Left colon (tissue), 2 donors: ENCODE data around the gene ADORA1. TPM values are rescaled to one million over a fixed set of nuclear protein-coding genes. Genes with fewer than 3 reads are reported as not detected.

Experiments used
- ATAC-seq: fragments of 200-7000 bp; cut with Tn5 transposase; one replicate; pipeline ENCODE4 v1.9.1; 2020; ENCODE audit warnings: mild to moderate bottlenecking, moderate library complexity
- DNase-seq, 2 donors: peaks; one replicate each; pipeline ENCODE4 v3.0.0-alpha.2; 2020
- intact Hi-C, 2 donors: fragments of 100-400 bp; cut with DNase I in 1 of 2; cut with micrococcal nuclease in 1 of 2; formaldehyde crosslinking; loops; one replicate each; pipeline versions ENCODE4 v1.11.2 to v1.14.0; 2022; cut with DNase I, micrococcal nuclease
- long read RNA-seq: library from polyadenylated mRNA; unstranded; transcript quantifications from one replicate; pipeline ENCODE4 v2.0.0, GENCODE V29; 2021
- total RNA-seq, 2 donors: library from RNA; stranded (reverse); fragmentation: NEBNext Ultra II Directional; extraction: Animal tissue kit (Norgen Biotek cat#: 25700); gene quantifications; one replicate each; pipeline ENCODE4 v1.2.1, GENCODE V29; 2021
- donor health status: DM: no; HTN: no; CAD: no.
- donor health status: DM: yes; HTN: yes; CAD: no.

ADORA1 gene
- total RNA-seq = under 1 TPM; 0.37 to 0.39 TPM
- long read RNA-seq = 0 reads

DNA sequence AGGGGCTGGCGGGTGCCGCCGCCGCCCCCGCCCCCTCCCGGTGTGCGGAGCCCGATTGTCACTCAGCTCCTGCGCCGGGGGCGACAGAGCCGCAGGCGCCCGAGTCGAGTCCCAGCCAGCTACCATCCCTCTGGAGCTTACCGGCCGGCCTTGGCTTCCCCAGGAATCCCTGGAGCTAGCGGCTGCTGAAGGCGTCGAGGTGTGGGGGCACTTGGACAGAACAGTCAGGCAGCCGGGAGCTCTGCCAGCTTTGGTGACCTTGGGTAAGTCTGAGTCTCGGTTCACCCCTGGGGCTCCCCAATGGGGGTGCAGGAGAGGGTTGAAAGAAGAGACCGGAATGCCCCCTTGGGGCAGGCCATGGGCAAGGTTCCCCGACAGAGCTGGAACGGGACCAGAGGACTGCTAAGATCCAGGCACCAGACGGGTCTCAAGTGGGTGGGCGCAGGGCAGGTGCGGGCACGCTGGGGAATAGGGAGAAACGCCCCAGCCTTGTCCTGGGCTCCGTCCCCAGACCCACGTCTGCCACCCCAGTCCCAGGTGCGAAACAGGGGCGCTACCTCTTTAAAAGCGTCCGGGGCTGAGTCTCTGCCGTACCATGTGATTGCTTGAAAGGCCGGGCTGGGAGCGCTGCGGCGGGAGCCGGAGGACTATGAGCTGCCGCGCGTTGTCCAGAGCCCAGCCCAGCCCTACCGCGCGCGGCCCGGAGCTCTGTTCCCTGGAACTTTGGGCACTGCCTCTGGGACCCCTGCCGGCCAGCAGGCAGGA is at the start of gene ADORA1:
TSS of gene ADORA1 (plus strand) at position 61 of the 765 bp plus-strand sequence. CDS start 1,116 bp downstream, outside the sequence.
- peak; percentile 97 for ATAC-seq
- intact Hi-C loops = no loop called here
- DNase-seq = peak; percentile 56 to 62

DNA sequence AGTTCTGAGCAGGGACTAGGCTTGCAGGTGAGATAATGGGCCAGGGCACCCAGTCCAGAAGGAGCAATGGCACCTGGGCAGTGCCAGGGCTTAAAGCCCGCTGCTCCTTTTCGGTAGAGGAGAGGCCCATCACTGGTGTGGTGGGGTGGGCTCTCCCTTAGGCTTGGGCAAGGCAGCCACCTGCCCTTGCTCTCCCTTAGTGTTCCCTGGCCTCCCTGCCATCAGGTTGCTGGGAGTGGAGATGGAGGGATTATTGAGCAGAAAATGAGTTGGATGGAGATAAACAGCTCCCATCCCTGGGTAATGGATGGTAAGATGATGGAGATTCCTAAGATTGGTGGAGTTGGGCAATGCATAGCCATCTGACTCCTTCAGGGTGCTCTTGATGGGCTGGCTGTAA is 49.6 kb upstream of the ADORA1 start:
- ATAC-seq (no peak), DNase-seq (peak in 1 of 2 donors; percentile 8)
- intact Hi-C loops = no loop called here

DNA sequence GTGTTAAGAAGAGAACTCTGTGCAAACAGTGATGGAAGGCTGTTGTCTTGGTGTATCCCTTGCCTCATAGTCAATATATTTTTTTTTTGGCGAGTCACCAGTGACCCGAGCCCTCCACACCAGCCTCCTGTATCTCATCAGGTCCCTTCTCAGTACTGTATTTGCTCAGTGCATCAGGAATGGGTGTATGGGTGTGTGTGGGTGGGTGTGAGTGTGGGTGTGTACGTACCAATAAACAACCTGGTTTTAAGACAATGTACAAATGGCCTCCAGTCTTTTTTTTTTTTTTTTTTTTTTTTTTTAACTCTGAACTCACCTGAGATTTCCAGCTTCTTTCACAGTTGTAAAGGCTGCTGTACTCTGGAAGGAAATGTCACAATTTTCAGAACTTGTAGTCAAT is 49.0 kb upstream of the ADORA1 start:
- DNase-seq (peak in 1 of 2 donors; percentile 7), ATAC-seq (no peak)
- intact Hi-C loops = no loop called here

DNA sequence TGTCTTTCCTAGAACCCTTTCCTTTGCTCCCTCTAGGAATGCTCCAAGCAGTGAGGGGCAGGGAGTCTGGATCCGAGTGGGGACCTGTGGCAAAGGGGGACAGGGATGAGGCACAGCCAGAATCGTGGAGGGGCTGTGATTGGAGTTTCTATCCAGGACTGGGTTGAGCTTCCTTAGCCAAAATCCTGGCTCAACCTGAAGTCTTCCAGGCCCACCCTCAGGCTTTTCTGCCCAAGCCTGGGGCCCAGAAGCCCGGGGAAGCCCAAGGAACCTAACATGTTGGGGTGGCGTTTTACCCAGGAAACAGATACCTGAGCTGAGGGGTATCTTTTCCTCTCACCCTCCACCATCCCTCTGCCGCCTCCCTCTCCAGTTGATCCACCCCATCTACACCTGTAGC is 47.1 kb upstream of the ADORA1 start:
- intact Hi-C loops = no loop called here
- DNase-seq (no peak), ATAC-seq (no peak)

DNA sequence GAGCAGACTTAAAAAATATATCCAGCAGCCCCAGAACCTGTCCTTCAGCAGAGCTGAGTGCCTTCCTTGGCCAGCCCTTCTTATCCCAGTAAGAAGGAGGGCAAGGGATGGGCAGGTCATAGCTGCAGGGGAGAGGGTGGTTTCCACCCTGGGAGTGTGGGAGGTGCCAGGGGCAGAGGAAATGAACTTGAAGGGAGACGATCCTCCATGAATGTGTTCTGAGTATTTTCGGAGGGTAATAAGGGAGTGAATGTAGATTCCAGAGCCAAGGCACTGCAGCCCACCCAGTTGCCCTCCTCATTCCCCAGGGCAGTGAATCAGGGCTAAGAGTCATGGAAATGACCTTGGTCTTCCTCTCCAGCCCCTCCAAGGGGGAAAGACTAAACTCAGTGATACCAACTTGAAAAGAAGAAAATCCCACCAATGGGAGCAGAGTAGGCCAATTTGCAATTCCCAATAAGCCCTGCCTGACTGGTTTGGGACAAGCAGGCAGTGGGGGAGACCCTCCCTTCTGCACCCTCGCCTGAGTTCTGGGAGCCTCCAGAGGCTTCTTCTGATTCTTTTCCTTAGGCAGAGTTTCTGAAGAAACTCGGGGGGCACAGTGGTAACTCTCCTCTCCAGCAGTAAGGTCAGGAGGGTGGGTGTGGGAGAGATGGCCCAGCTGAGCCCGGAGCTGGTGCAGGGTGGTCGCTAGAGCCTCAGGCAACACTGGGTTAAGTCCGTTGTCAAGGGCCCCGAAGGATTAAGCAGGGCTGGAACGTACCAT is 45.9 kb upstream of the ADORA1 start:
- DNase-seq (no peak), ATAC-seq (no peak)
- intact Hi-C loops = no loop called here

DNA sequence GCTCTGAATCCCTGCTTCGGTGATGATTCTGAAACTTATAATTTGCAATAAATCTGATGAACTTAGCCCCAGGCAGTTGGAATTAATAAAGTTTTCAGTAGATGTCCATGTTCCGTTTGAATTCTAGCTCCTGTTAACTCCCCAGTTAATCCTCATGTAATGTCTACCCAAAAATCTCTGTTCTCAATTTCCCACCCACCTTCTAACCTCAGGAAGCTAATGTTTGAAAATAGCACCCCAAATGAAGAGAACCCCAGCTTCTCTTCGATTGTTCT is 45.4 kb upstream of the ADORA1 start:
- no peak for DNase-seq
- intact Hi-C loops = no loop called here
- ATAC-seq = no peak

DNA sequence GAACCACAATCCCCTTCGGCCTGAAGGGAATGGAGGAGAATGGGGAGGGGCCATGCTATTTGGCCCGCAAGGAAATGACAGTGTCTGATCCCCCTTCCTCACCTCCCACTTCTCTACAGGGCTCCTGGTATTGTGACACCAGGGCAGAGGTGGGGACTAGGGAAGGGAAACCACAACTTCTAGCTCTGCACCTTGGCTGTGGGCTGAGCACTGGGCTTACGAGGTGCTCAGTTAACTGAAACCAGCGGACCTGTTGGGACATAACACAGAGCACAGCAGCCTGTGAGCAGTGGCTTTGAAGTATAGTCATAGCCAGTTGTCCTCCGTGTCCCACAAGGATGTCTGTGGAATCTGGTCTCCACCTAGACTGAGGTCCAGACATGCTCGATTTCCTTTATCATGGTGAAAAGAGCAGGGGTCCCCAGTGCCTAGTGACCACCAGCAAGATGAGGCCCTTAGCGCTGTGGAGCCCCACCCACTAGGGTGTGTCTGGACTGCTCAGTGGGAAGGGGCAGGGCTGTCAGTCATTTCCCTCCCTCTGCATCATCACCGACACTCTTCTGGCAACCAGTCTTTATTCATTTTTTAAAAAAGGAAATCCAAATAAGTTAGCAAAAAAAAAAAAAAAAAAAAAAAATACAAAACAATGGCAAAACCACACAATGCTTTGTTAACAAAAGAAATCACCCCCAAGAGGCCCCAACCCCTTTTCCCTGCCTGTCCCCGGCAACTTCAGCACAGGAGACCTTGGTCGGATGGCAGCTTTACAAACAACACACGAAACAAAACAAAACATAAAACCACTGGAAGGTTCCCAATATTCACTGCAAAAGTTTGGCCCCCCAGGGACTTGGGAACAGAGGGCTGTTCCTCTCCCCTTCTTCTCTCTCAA is 44.7 kb upstream of the ADORA1 start:
- intact Hi-C loops = no loop called here
- ATAC-seq (no peak), DNase-seq (no peak)

DNA sequence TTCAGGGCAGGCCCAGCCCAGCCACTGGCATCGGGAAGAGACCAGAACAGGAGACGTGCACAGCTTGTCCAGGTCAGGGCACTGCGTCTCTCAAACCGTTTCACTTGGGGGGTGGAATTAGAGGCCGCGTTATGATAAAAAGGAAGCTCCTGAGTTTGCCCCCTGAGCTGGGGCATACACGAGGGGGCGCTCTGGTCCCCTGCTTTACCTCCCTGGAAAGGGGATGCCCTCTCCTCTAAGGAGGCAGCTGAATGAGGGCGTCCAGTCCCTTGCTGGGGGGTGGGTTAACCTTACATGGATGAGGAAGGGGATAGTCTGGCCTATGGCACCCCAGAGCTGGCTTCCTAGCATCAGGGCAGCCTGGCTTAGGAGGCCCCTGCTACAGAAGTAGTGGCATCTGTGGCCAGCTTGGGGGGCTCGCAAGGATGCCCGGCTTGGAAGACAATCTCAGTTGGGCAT is 44.0 kb upstream of the ADORA1 start:
- ATAC-seq (no peak), DNase-seq (no peak)
- intact Hi-C loops = no loop called here

DNA sequence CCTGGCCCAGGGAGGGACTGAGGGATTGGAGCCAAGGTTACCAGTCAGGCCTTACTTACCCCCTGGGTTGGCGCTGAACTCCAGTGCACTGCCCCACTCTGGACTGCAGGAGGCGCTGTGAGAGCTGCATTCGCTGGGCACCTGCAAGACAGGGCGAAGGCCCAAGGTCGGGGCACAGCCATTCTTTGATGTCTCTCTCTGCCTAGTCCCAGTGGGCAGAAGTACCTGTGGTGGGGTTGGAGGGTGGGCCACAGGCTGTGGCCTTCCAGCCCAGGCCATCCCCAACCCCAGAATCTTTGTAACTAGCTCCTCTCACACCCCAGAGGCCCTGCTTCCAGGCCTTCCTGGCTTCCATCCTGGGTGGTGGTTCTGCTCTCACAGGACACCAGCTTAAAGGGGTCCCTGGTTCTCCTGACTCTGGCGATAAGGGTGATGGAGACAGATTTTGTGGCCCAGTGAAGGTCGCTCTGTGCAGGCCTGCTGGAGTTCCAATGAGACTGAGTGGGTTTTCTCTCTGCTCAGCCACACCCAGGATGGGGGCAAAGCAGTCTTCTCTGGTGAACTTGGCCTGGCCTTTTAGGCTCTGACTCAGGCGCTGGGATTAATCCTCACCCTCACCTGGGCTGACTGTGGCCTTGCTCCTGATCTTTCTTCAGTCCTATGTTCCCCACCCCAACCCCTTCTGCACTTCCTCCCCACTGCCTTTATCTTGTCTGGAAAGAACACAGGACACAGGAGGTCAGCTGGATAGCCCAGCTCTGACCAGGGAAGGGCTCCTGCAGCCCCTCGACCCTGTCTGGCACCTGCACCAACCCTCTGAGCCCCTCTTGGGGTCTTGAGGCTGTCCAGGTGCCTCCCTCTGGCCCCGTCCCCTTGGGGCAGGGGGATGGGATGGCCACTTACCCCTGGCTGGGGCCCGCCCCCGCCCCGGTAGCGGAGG is 42.7 kb upstream of the ADORA1 start:
- intact Hi-C loops = no loop called here
- DNase-seq (no peak), ATAC-seq (no peak)

DNA sequence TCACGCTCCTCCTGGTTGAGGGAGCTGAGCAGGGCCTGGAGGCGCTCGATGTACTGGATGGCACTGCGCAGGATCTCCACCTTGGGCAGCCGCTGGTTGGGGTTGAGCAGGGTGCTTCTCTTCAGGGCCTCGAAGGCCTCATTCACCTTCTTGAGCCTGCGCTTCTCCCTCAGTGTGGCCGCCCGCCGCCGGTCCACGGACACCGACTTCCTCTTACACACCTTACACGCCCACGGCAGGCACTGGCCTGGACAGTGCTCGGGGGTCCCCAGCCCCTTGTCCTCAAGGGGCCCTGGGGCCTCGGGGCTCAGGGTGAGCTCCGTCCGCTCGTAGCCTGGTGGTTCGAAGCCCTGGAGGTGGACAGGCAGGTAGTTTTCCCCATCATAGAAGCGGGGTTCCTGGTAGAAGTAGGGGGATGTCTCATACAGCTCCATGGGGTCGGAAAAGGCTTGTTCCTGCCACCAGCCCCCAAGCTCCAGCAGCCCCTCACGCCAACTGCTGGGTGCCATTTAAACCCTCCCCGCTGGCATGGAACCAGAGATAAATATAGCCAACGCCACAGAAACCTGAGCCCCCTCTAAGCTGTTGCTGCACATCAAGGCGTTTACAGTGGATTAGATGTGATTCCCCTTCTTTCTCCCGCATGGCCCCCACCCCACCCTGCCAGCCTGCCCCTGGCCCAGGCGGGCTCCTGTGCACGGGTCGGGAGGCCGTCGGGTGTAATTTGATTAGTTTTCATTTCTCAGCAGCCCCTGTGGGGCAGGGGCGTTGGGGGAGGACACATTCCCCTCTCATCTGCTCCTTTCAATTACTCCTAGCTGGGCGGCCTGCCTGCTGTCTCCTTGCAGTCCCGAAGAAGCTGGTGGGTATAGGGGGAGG is 41.8 kb upstream of the ADORA1 start, which contains the start of gene MYOG:
TSS of gene MYOG (minus strand) at position 485 of the 879 bp plus-strand sequence. CDS start at position 434, 51 bp downstream.
- intact Hi-C loops = no loop called here
- ATAC-seq (no peak), DNase-seq (no peak)

DNA sequence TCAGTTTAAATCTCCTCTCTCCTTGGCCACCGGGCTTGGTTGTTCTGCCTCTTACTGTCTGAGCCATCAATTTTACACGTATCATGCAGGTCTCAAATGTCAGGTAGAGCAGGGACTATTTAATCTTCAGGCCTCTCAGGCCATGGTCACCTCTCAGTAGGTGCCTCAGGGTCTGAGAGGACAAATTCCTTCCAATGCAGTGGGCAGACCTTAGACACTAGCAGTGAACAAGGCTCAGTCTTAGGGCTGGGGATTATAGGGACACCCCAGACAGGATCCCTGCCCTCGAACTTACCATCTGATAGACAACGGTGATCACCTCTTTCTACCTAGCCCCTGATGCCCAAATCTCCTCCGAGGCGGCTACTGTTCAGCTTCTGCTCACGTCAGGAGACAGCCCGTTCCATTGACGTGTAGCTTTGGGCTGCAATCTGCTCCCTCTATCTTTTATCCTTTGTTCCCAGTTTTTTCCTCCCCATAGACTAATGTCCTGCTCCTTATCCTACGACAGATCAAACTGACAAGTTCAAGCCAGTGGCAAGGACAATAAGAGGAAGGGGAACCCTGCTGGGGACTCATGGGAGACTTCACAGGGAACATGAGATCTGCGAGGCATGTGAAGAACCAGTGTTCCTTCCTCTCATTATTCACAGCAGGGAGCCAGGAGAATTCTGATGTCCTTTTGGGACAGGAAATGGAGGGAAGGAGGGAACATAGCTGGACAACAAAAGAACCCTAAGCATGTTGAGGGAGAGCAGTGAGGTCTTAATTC is 40.3 kb upstream of the ADORA1 start:
- intact Hi-C loops = no loop called here
- ATAC-seq = no peak
- DNase-seq = no peak

DNA sequence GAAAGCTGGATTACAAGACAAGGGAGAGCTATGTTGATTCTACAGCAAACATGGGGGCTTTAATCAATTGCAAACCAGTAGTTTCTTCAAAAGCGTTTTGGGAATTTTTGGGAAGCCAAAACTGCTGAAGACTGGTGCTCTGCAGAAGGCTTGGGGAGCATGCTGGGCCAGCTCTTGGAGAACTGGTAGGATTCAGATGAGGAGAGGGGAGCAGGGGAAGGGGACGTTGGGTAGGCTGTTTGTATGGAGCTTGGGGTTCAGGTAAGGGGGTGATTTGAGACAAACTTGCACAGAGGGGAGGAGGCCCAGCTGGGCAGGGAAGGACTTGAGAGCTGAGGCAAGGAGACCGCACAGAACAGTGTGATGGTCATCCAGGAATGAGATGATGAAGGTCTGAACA is 39.1 kb upstream of the ADORA1 start:
- ATAC-seq (no peak), DNase-seq (no peak)
- intact Hi-C loops = no loop called here

DNA sequence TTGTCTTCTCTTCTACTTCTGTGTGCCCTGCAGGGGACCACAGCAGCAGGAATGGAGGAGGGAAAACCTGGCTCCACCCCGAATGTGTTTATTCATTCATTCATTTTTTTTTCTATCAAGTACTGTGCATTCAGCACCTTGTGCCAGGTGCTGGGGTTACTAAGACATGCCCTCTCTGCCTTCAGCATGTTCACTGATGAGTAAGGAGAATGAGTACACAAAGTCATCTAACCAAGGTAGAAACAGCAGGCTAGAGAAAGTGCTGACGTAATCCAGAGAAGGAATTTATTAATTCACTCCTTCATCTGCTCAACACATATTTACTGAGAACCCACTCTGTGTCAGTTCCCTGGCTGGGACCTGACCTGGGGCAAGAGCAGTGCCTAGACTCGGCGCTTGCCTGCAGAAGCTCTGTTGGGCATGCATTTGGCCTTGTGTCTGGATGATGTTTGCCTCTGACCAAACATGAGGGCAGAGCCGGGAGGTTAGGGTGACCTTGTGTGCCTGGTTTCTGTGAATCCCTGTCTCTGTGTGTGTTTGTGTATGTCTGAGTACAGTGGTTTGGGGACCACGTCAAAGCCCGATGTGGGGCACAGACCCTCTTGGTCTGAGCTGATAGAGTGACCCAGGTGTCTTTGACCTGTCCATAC is 38.4 kb upstream of the ADORA1 start:
- intact Hi-C loops = no loop called here
- no peak for DNase-seq
- ATAC-seq = no peak

DNA sequence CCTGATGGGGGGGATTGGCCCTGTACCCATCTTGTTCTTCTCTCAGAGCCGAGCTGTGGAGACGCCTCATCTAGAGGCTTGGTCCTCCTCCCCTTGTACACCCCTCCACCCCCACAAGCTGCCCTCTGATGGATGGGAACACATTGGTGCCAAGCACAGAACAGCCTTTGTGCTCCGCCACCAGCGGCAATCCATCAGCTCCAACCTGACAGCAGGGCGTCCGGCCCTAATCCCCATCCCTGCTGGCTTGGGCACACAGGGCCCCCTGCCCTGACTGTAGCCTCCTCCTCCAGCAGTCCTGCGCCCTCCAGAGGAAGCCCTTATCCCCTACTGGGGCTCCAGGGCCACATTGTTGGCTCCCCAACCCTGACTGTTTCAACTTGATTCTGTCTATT is 37.9 kb upstream of the ADORA1 start:
- no peak for ATAC-seq
- intact Hi-C loops = no loop called here
- no peak for DNase-seq

DNA sequence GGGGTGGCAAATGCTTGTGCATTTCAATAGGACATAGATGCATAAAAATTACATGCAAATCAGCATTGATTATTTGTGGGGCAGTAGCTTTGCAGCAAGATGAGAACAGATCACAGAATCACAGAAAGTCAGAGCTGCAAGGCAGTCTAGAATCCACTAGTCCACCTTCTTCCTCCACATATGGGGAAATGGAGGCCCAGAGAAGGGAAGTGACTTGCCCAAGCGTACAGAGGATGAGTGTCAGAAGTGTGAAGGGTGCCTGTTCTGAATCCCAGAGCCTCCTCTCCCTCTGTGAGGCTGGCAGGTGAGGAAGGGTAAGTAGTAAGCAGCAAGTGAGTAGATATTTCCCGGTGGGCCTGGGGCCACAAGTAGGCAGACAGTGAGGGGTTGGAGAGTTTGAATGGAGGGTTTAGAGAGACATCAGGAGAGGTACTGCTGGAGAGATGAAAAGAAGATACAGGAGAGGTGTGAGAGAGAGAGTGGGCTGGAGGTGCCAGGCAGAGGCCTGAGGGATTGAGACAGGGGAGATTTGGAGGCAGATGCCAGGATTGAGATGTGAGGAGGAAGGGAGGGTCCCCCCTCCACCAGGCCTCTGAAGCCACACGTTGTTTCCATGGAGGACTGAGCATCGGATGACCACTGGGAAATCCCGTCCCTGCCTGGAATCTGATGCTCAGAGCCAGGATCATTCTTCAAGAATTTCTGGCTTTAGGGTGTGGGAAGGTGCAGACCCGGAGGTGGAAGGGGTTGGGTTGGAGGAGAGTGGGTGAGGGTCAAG is 36.9 kb upstream of the ADORA1 start:
- ATAC-seq = no peak

DNA sequence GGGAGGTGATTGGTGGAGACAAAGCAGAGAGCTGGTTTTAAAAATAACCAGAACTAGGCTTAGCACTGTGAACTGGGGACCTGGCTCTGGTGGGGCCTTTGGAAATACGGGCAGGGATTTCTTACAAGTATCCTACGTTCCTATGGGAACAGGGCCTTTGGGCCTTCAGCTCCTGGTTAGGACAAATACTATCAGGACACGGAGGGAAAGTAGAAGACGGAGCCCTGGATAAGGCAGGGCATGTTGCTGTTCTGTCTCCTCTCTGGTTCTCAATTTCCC is 36.4 kb upstream of the ADORA1 start:
- ATAC-seq (no peak), DNase-seq (no peak)
- intact Hi-C loops = no loop called here

More for the DNA sequence above, 36.9 kb upstream of the ADORA1 start:
- intact Hi-C loops = no loop called here
- DNase-seq = no peak
